H1 (cell line): ENCODE measurements around the gene ZMYND12. TPM values are rescaled to one million over a fixed set of nuclear protein-coding genes. Genes with fewer than 3 reads are reported as not detected.

Experiments
- polyA plus RNA-seq, 7 experiments: library from polyadenylated mRNA; depleted of rRNA in 3 of 7; stranded (reverse) in 5 of 7; unstranded in 2 of 7; fragments of >200 nt in 5 of 7; fragments of 200-250 nt in 2 of 7; gene quantifications; 1 replicate in 5 of 7; 2 replicates in 1 of 7; 4 replicates in 1 of 7; pipeline versions ENCODE4 v1.2.1 to v1.2.3, GENCODE V29; 2011 to 2013; ENCODE audit warnings: missing spikeins in 2 of 7, mixed read lengths in 2 of 7
- small RNA-seq: library from polyadenylated mRNA; stranded (forward); fragments of <200 nt; extraction: miRNeasy Mini kit (QIAGEN cat#:217004); gene quantifications from one replicate; pipeline ENCODE3, GENCODE V24; 2013; ENCODE audit not compliant: insufficient read depth
- total RNA-seq: library from RNA; stranded (reverse); fragmentation: NEBNext Ultra II Directional; extraction: Animal tissue kit (Norgen Biotek cat#: 25700); gene quantifications from 2 replicates; pipeline ENCODE4 v1.2.1, GENCODE V29; 2021

ZMYND12 gene
- total and polyA plus RNA-seq, 2 of the 8 experiments (the other 6 are each of a cell fraction or from before 2014, with no cell fraction given), result 0.62 TPM; not detected in 1

Small RNA genes lying within 50 kb of the gene (small RNA-seq; reads per million reads assigned to genes)
- gene TMSB4XP1, result not detected

Other genes starting within 250 kb of the ZMYND12 start
- gene FOXJ3, start 120.8 kb downstream of the ZMYND12 start, total RNA-seq, result 43.8 and 48.6 TPM in 2 replicates
- gene FOXJ3, start 120.8 kb downstream of the ZMYND12 start, polyA plus RNA-seq (2011; rRNA removed), result 38.8 and 51.9 TPM in 2 replicates
- gene RIMKLA, start 75.2 kb downstream of the ZMYND12 start, total RNA-seq, result 5.8 TPM in 2 replicates
- 2.2 and 3.2 TPM in 2 replicates for gene RIMKLA, start 75.2 kb downstream of the ZMYND12 start, polyA plus RNA-seq (2011; rRNA removed)
- gene PPCS, start 521 bp upstream of the ZMYND12 start, total RNA-seq, result 23.6 and 24.5 TPM in 2 replicates
- 35.3 and 61.5 TPM in 2 replicates for gene PPCS, start 521 bp upstream of the ZMYND12 start, polyA plus RNA-seq (2011; rRNA removed)
- gene CCDC30, start 7.3 kb upstream of the ZMYND12 start, total RNA-seq, result 0.98 and 1.8 TPM in 2 replicates
- 0.38 and 0.60 TPM in 2 replicates for gene CCDC30, start 7.3 kb upstream of the ZMYND12 start, polyA plus RNA-seq (2011; rRNA removed)
- gene PPIH, start 202.4 kb upstream of the ZMYND12 start, total RNA-seq, result 72.8 and 78.1 TPM in 2 replicates
- gene PPIH, start 202.4 kb upstream of the ZMYND12 start, polyA plus RNA-seq (2011; rRNA removed), result 62.2 and 91.5 TPM in 2 replicates
- 1,219 and 1,248 TPM in 2 replicates for gene YBX1, start 226.4 kb upstream of the ZMYND12 start, total RNA-seq
- 438 and 476 TPM in 2 replicates for gene YBX1, start 226.4 kb upstream of the ZMYND12 start, polyA plus RNA-seq (2011; rRNA removed)